ENCODE data around the gene MYL7. TPM values are rescaled to one million over a fixed set of nuclear protein-coding genes. Genes with fewer than 3 reads are reported as not detected.
"Not testable (repeated sequence)": the region's sequence is repeated elsewhere in the genome, so short reads cannot be mapped to it uniquely, and the experiment has no call there.

Gene MYL7
- polyA plus RNA-seq, 1 of the 3 experiments (the other 2 are of a cell fraction): not detected

DNA sequence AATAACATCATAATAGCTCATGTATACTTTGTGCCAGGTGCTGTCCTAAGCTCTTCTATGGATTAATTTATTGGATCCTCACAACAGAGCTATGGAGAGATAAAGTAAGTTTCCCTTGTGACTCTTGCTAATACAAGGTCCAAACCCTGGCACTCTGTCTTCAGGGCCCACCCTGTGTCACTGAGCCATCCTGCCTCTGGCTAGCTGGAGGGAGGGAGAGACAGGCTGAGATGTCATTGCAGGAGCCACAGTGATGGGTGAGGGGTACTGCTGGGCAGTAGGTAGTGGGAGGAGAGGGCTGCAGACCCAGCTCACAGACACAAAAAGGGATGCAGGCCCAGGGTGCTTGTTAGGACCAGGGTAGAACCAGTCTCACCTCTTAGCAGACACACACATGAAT lies 31.2 kb upstream of the MYL7 start:
- no peaks in the 10 kb centered on the region for H4K20me1 ChIP-seq (ENCODE audit: insufficient read depth)
- H3K4me3 ChIP-seq (ENCODE audit: low read depth in 2 of 2, low read length in 1 of 2): no peak overlapping the region
- H3K9ac ChIP-seq: no peak overlapping the region
- no peaks in the 10 kb centered on the region for H3K9me3 ChIP-seq
- CTCF ChIA-PET: interaction anchor here (0.9 to 2.3 kb wide), 4 partner anchors 10 to 24 kb away, joined by 3 to 7 read pairs (median 4); no protein-coding TSS in a partner anchor
- H3K79me2 ChIP-seq (ENCODE audit: insufficient read depth): no peaks in the 10 kb centered on the region
- H3K27ac ChIP-seq (ENCODE audit: low read depth in 2 of 2, low read length in 1 of 2): no peak overlapping the region
- TF ChIP-seq NFIC (IDR thresholded peaks at IDR 0.05; ENCODE audit: borderline replicate concordance) (no peak), RCOR1 (IDR thresholded peaks at IDR 0.05; ENCODE audit: low read length) (no peak), POLR2AphosphoS5 (IDR thresholded peaks at IDR 0.05; ENCODE audit: low read depth, low read length) (no peak), GABPA (IDR thresholded peaks at IDR 0.05; ENCODE audit: low read depth) (no peak), FOSL2 (IDR thresholded peaks at IDR 0.05; ENCODE audit: borderline replicate concordance, low read depth) (no peak), RXRA (IDR thresholded peaks at IDR 0.05; ENCODE audit: borderline replicate concordance, low read depth) (no peak), GATA2 (CRISPR knock-in tag; IDR thresholded peaks at IDR 0.05) (no peak), RFX5 (IDR thresholded peaks at IDR 0.05; ENCODE audit: low read length) (no peak), FOXJ3 (CRISPR knock-in tag; IDR thresholded peaks at IDR 0.05) (no peak)
- TF ChIP-seq, protein P1, sequence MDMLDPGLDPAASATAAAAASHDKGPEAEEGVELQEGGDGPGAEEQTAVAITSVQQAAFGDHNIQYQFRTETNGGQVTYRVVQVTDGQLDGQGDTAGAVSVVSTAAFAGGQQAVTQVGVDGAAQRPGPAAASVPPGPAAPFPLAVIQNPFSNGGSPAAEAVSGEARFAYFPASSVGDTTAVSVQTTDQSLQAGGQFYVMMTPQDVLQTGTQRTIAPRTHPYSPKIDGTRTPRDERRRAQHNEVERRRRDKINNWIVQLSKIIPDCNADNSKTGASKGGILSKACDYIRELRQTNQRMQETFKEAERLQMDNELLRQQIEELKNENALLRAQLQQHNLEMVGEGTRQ (IDR thresholded peaks at IDR 0.05; ENCODE audit: borderline replicate concordance, low read depth, low read length): no peak
- TF ChIP-seq, protein P2, sequence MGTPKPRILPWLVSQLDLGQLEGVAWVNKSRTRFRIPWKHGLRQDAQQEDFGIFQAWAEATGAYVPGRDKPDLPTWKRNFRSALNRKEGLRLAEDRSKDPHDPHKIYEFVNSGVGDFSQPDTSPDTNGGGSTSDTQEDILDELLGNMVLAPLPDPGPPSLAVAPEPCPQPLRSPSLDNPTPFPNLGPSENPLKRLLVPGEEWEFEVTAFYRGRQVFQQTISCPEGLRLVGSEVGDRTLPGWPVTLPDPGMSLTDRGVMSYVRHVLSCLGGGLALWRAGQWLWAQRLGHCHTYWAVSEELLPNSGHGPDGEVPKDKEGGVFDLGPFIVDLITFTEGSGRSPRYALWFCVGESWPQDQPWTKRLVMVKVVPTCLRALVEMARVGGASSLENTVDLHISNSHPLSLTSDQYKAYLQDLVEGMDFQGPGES (IDR thresholded peaks at IDR 0.05; ENCODE audit: low read depth, low read length): no peak
- TF ChIP-seq, protein P3, sequence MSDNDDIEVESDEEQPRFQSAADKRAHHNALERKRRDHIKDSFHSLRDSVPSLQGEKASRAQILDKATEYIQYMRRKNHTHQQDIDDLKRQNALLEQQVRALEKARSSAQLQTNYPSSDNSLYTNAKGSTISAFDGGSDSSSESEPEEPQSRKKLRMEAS (IDR thresholded peaks at IDR 0.05; ENCODE audit: low read depth): no peak
- TF ChIP-seq, protein P4, sequence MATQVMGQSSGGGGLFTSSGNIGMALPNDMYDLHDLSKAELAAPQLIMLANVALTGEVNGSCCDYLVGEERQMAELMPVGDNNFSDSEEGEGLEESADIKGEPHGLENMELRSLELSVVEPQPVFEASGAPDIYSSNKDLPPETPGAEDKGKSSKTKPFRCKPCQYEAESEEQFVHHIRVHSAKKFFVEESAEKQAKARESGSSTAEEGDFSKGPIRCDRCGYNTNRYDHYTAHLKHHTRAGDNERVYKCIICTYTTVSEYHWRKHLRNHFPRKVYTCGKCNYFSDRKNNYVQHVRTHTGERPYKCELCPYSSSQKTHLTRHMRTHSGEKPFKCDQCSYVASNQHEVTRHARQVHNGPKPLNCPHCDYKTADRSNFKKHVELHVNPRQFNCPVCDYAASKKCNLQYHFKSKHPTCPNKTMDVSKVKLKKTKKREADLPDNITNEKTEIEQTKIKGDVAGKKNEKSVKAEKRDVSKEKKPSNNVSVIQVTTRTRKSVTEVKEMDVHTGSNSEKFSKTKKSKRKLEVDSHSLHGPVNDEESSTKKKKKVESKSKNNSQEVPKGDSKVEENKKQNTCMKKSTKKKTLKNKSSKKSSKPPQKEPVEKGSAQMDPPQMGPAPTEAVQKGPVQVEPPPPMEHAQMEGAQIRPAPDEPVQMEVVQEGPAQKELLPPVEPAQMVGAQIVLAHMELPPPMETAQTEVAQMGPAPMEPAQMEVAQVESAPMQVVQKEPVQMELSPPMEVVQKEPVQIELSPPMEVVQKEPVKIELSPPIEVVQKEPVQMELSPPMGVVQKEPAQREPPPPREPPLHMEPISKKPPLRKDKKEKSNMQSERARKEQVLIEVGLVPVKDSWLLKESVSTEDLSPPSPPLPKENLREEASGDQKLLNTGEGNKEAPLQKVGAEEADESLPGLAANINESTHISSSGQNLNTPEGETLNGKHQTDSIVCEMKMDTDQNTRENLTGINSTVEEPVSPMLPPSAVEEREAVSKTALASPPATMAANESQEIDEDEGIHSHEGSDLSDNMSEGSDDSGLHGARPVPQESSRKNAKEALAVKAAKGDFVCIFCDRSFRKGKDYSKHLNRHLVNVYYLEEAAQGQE (IDR thresholded peaks at IDR 0.05; ENCODE audit: low read depth, low read length): no peak
- no peak overlapping the region for H3K4me2 ChIP-seq
- no peaks in the 10 kb centered on the region for H3K36me3 ChIP-seq (replicated peaks in 1 of 2; ENCODE audit: control insufficient read depth in 1 of 2, insufficient read depth in 2 of 2, low read length in 1 of 2)
- POLR2A ChIA-PET: no interaction called here
- no peak for DNase-seq
- H3F3A ChIP-seq (replicated peaks; ENCODE audit: insufficient read depth): no peaks in the 10 kb centered on the region
- H2AFZ ChIP-seq (ENCODE audit: low read depth): no peak overlapping the region
- peaks cover 0 to 2% of the 10 kb centered on the region in 2 experiments; a peak in 1 of 4 replicates for H3K4me1 ChIP-seq (ENCODE audit: control insufficient read depth in 1 of 2, insufficient read depth in 2 of 2, low read depth in 1 of 2, low read length in 1 of 2)
- no peaks in the 10 kb centered on the region for H3K9me2 ChIP-seq
- H3K27me3 ChIP-seq (ENCODE audit: insufficient read depth): peaks cover under 1% of the 10 kb centered on the region; the same call in 1 of the 2 replicates

DNA sequence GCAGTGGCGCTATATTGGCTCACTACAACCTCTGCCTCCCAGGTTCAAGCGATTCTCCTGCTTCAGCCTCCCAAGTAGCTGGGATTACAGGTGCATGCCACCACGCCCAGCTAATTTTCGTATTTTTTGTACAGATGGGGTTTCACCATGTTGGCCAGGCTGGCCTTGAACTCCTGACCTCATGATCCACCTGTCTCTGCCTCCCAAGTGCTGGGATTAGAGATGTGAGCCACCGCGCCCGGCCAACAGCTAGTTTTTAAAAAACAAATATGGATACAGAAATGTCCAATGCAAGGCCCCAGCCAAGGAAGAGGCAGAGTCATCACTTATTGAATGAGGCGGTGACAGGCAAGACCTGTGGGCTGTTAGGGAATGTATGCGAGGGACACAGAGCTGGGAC lies 30.8 kb upstream of the MYL7 start:
- H2AFZ ChIP-seq (ENCODE audit: low read depth); H3K4me1 ChIP-seq (ENCODE audit: control insufficient read depth in 1 of 2, insufficient read depth in 2 of 2, low read depth in 1 of 2, low read length in 1 of 2); H3K79me2 ChIP-seq (ENCODE audit: insufficient read depth); H3F3A ChIP-seq (replicated peaks; ENCODE audit: insufficient read depth); H3K9me2 ChIP-seq; H3K27me3 ChIP-seq (ENCODE audit: insufficient read depth); H3K4me2 ChIP-seq; H3K27ac ChIP-seq (ENCODE audit: low read depth in 2 of 2, low read length in 1 of 2); H3K4me3 ChIP-seq (ENCODE audit: low read depth in 2 of 2, low read length in 1 of 2); DNase-seq; H3K9me3 ChIP-seq; POLR2A ChIA-PET; H4K20me1 ChIP-seq (ENCODE audit: insufficient read depth); H3K9ac ChIP-seq; H3K36me3 ChIP-seq (replicated peaks in 1 of 2; ENCODE audit: control insufficient read depth in 1 of 2, insufficient read depth in 2 of 2, low read length in 1 of 2): not testable (repeated sequence)
- 74% methylated on average over 9 of the region's 9 CpGs for WGBS (ENCODE audit: low lambda C conversion rate)
- CTCF ChIA-PET: interaction anchor here (0.9 to 2.3 kb wide), 5 partner anchors 9 to 99 kb away, joined by 3 to 7 read pairs (median 3); no protein-coding TSS in a partner anchor
